SK-N-SH (cell line): ENCODE measurements around the gene GLIPR1L1. TPM values are rescaled to one million over a fixed set of nuclear protein-coding genes. Genes with fewer than 3 reads are reported as not detected.
A peak's percentile ranks its signal among the peaks of the same experiment; 100 is the strongest.

Experiments used
- CTCF ChIA-PET: fragments of 300-600, 350-600 bp; formaldehyde crosslinking; extraction: SDS; loops from one replicate; lab custom pipeline; 2021; lab: Yijun Ruan, JAX
- POLR2A ChIA-PET: fragments of 350-600 bp; sonication (Branson Sonifier 250); formaldehyde crosslinking; extraction: SDS; loops from one replicate; lab custom pipeline; 2020; ENCODE audit warnings: antibody characterized with exemption, inconsistent platforms; lab: Yijun Ruan, JAX
- DNase-seq: peaks from one replicate; pipeline ENCODE4 v3.0.0; 2012
- H2AFZ ChIP-seq: fragments of 200-600 bp; sonication (generic); 2 replicates; pipeline ENCODE4 v1.8.1; 2016; ENCODE audit warnings: antibody characterized with exemption, mild to moderate bottlenecking, low read depth
- H3F3A ChIP-seq: fragments of 200-600 bp; sonication (generic); replicated peaks from 2 replicates; pipeline ENCODE3; 2016; ENCODE audit warnings: antibody characterized with exemption, mild to moderate bottlenecking; ENCODE audit not compliant: insufficient read depth
- H3K27ac ChIP-seq, 2 experiments: fragments of 200-500 bp in 1 of 2; fragments of 200-600 bp in 1 of 2; sonication (Bioruptor generic) in 1 of 2; sonication (generic), shearing (Covaris generic) in 1 of 2; 2 replicates each; pipeline versions ENCODE4 v1.5.1 to v1.6.1; 2014 to 2016; ENCODE audit warnings: low read depth in 2 of 2, inconsistent platforms in 1 of 2, low read length in 1 of 2, mild to moderate bottlenecking in 1 of 2, mixed read lengths in 1 of 2
- H3K27me3 ChIP-seq: fragments of 200-600 bp; sonication (generic), shearing (Covaris generic); 2 replicates; pipeline ENCODE4 v1.6.1; 2016; ENCODE audit warnings: mixed run types; ENCODE audit not compliant: insufficient read depth
- H3K36me3 ChIP-seq, 2 experiments: fragments of 200-500 bp in 1 of 2; fragments of 200-600 bp in 1 of 2; sonication (Bioruptor generic) in 1 of 2; sonication (generic) in 1 of 2; replicated peaks in 1 of 2; 2 replicates each; pipeline versions ENCODE3 to v1.5.1; 2014 to 2016; ENCODE audit warnings: low read length in 1 of 2, mild to moderate bottlenecking in 1 of 2; ENCODE audit not compliant: insufficient read depth in 2 of 2, control insufficient read depth in 1 of 2
- H3K4me1 ChIP-seq, 2 experiments: fragments of 200-500 bp in 1 of 2; fragments of 200-600 bp in 1 of 2; sonication (Bioruptor generic) in 1 of 2; sonication (generic), shearing (Covaris generic) in 1 of 2; 2 replicates each; pipeline versions ENCODE4 v1.5.1 to v1.6.1; 2014 to 2016; ENCODE audit warnings: low read depth in 1 of 2, low read length in 1 of 2, mixed run types in 1 of 2; ENCODE audit not compliant: insufficient read depth in 2 of 2, control insufficient read depth in 1 of 2
- H3K4me2 ChIP-seq: fragments of 200-600 bp; sonication (generic), shearing (Covaris generic); 2 replicates; pipeline ENCODE4 v1.6.1; 2017; ENCODE audit warnings: mixed run types
- H3K4me3 ChIP-seq, 2 experiments: fragments of 200-500 bp in 1 of 2; fragments of 200-600 bp in 1 of 2; sonication (Bioruptor generic) in 1 of 2; sonication (generic), shearing (Covaris generic) in 1 of 2; 2 replicates each; pipeline versions ENCODE4 v1.5.1 to v1.8.1; 2014 to 2016; ENCODE audit warnings: low read depth in 2 of 2, inconsistent platforms in 1 of 2, low read length in 1 of 2, mild to moderate bottlenecking in 1 of 2, mixed read lengths in 1 of 2, moderate library complexity in 1 of 2
- H3K79me2 ChIP-seq: fragments of 200-600 bp; sonication (generic); 2 replicates; pipeline ENCODE4 v1.8.1; 2017; ENCODE audit warnings: mild to moderate bottlenecking; ENCODE audit not compliant: insufficient read depth
- H3K9ac ChIP-seq: fragments of 200-600 bp; sonication (generic); 2 replicates; pipeline ENCODE4 v1.6.1; 2017; ENCODE audit warnings: mixed run types
- H3K9me2 ChIP-seq: fragments of 200-600 bp; sonication (generic); 2 replicates; pipeline ENCODE4 v1.6.1; 2017; ENCODE audit warnings: mixed run types
- H3K9me3 ChIP-seq: fragments of 200-600 bp; sonication (generic); 2 replicates; pipeline ENCODE4 v1.6.1; 2017; ENCODE audit warnings: mixed run types, mild to moderate bottlenecking, moderate library complexity
- H4K20me1 ChIP-seq: fragments of 200-600 bp; sonication (generic); 2 replicates; pipeline ENCODE4 v1.6.1; 2017; ENCODE audit warnings: mild to moderate bottlenecking, mixed run types; ENCODE audit not compliant: insufficient read depth
- CHD2 ChIP-seq: fragments of 150-350 bp; IDR thresholded peaks from 2 replicates; pipeline ENCODE4 v1.6.1; 2018; ENCODE audit warnings: low read length; ENCODE audit not compliant: partially characterized antibody
- ELF1 ChIP-seq: IDR thresholded peaks from 2 replicates; pipeline ENCODE4 v1.4.0; 2012
- FOXJ3 ChIP-seq: sonication (generic); formaldehyde crosslinking; IDR thresholded peaks from 2 replicates; pipeline ENCODE4 v1.5.1; 2020; ENCODE audit warnings: mild to moderate bottlenecking, missing genetic modification reagents
- FOXM1 ChIP-seq: IDR thresholded peaks from 2 replicates; pipeline ENCODE4 v1.4.0; 2012; ENCODE audit warnings: low read depth, mild to moderate bottlenecking
- IRF3 ChIP-seq: fragments of 150-350 bp; IDR thresholded peaks from 2 replicates; pipeline ENCODE4 v1.6.1; 2016; ENCODE audit warnings: mild to moderate bottlenecking, low read depth, low read length
- JUND ChIP-seq: IDR thresholded peaks from 2 replicates; pipeline ENCODE4 v1.4.0; 2012
- MEF2A ChIP-seq: IDR thresholded peaks from 2 replicates; pipeline ENCODE4 v1.4.0; 2012; ENCODE audit warnings: low read depth, borderline replicate concordance
- NRF1 ChIP-seq: IDR thresholded peaks from 2 replicates; pipeline ENCODE4 v1.6.1; 2012; ENCODE audit warnings: low read depth, mild to moderate bottlenecking, low read length
- PBX3 ChIP-seq: IDR thresholded peaks from 2 replicates; pipeline ENCODE4; 2012
- POLR2AphosphoS5 ChIP-seq: IDR thresholded peaks from 2 replicates; pipeline ENCODE4 v1.6.1; 2012; ENCODE audit warnings: low read depth, low read length
- RAD21 ChIP-seq: IDR thresholded peaks from 2 replicates; pipeline ENCODE4 v1.6.1; 2012; ENCODE audit warnings: mild to moderate bottlenecking, low read length
- REST ChIP-seq: IDR thresholded peaks from 2 replicates; pipeline ENCODE4 v1.6.1; 2012; ENCODE audit warnings: mild to moderate bottlenecking, low read depth, low read length, moderate library complexity
- RXRA ChIP-seq: IDR thresholded peaks from 2 replicates; pipeline ENCODE4 v1.4.0; 2012; ENCODE audit warnings: low read depth, mild to moderate bottlenecking, borderline replicate concordance
- SIN3A ChIP-seq: IDR thresholded peaks from 2 replicates; pipeline ENCODE4 v1.6.1; 2012; ENCODE audit warnings: low read depth, mild to moderate bottlenecking, low read length, moderate library complexity, borderline replicate concordance
- SMC3 ChIP-seq: IDR thresholded peaks from 2 replicates; pipeline ENCODE4 v1.6.1; 2012; ENCODE audit warnings: low read depth, low read length, improper control_type of control experiment
- TAF1 ChIP-seq: IDR thresholded peaks from 2 replicates; pipeline ENCODE4 v1.6.1; 2012; ENCODE audit warnings: low read depth, mild to moderate bottlenecking, low read length, moderate library complexity, borderline replicate concordance
- TCF12 ChIP-seq: IDR thresholded peaks from 2 replicates; pipeline ENCODE4 v1.4.0; 2012
- TEAD4 ChIP-seq: IDR thresholded peaks from 2 replicates; pipeline ENCODE4 v1.4.0; 2012; ENCODE audit warnings: mild to moderate bottlenecking, borderline replicate concordance; ENCODE audit not compliant: insufficient read depth
- USF2 ChIP-seq: fragments of 150-350 bp; IDR thresholded peaks from 2 replicates; pipeline ENCODE4 v1.6.1; 2017; ENCODE audit warnings: antibody characterized with exemption, low read length, low read depth, borderline replicate concordance
- YY1 ChIP-seq: IDR thresholded peaks from 2 replicates; pipeline ENCODE4 v1.4.0; 2012; ENCODE audit warnings: low read depth, mild to moderate bottlenecking
- WGBS: methylation state at CpG from one replicate; pipeline ENCODE4 v1.1.6; 2017; ENCODE audit warnings: low lambda C conversion rate; 5-methylcytosine and 5-hydroxymethylcytosine counted together
- polyA plus RNA-seq, 3 experiments: library from polyadenylated mRNA; depleted of rRNA; stranded (reverse); fragments of >200 nt; gene quantifications; 2 replicates each; pipeline ENCODE4 v1.2.3, GENCODE V29; 2012

Gene GLIPR1L1
- polyA plus RNA-seq, 1 of the 3 experiments (the other 2 are of a cell fraction): not detected

GRCh38 chr12:75311369-75311768, 23.1 kb upstream of the GLIPR1L1 start:
- CTCF ChIA-PET: interaction anchor here (1.3 kb wide), 1 partner anchor 8 kb away, joined by 4 read pairs; no protein-coding TSS in a partner anchor
- no peaks in the 10 kb centered on the region for H3K36me3 ChIP-seq
- no peak for DNase-seq
- H3K4me1 ChIP-seq: peaks cover 0 to 13% of the 10 kb centered on the region in 2 experiments; a peak in 2 of 4 replicates
- no peaks in the 10 kb centered on the region for H3F3A ChIP-seq
- TF ChIP-seq REST (no peak), PBX3 (no peak), CHD2 (no peak), YY1 (no peak), JUND (no peak)
- TF ChIP-seq, all 33 proteins: peak for 0
- no peak overlapping the region for H2AFZ ChIP-seq
- H4K20me1 ChIP-seq: no peaks in the 10 kb centered on the region
- no peaks in the 10 kb centered on the region for H3K9me2 ChIP-seq
- no peak overlapping the region for H3K4me2 ChIP-seq
- no peak overlapping the region for H3K9ac ChIP-seq
- no peaks in the 10 kb centered on the region for H3K9me3 ChIP-seq
- no peaks in the 10 kb centered on the region for H3K27me3 ChIP-seq
- H3K79me2 ChIP-seq: no peaks in the 10 kb centered on the region
- no peak overlapping the region for H3K27ac ChIP-seq
- POLR2A ChIA-PET: no interaction called here
- no peak overlapping the region for H3K4me3 ChIP-seq
- WGBS: 60% methylated on average over 3 of the region's 3 CpGs

GRCh38 chr12:75315518-75315917, 19.0 kb upstream of the GLIPR1L1 start:
- Histone ChIP-seq H4K20me1 (no peaks in the 10 kb centered on the region), H3K4me3 (no peak overlapping the region), H3K79me2 (no peaks in the 10 kb centered on the region), H3K9me3 (no peaks in the 10 kb centered on the region), H3K36me3 (peaks cover 0 to 3% of the 10 kb centered on the region in 2 experiments), H3K4me2 (peak overlapping the region; percentile 8; the same call in 1 of the 2 replicates), H3K4me1 (peaks cover 0 to 13% of the 10 kb centered on the region in 2 experiments; a peak in 2 of 4 replicates), H3K27me3 (no peaks in the 10 kb centered on the region), H3K9ac (no peak overlapping the region), H3F3A (no peaks in the 10 kb centered on the region), H3K9me2 (no peaks in the 10 kb centered on the region), H2AFZ (no peak overlapping the region), H3K27ac (peak overlapping the region in 1 of 2 experiments; percentile 32; a peak in 3 of 4 replicates)
- ChIA-PET CTCF (interaction anchor here (1.3 kb wide), 1 partner anchor 169 kb away, joined by 3 read pairs; no protein-coding TSS in a partner anchor), POLR2A (no interaction called here)
- no peak for DNase-seq
- TF ChIP-seq PBX3 (peak; percentile 71), SIN3A (no peak), TAF1 (no peak), POLR2AphosphoS5 (no peak), RXRA (peak; percentile 38; the same call in 1 of the 2 replicates), ELF1 (no peak), IRF3 (no peak), MEF2A (no peak), TEAD4 (peak; percentile 83; the same call in 1 of the 2 replicates), TCF12 (peak; percentile 76), CHD2 (no peak), USF2 (no peak), NRF1 (no peak), FOXJ3 (CRISPR knock-in tag) (no peak), JUND (peak; percentile 61), FOXM1 (no peak), SMC3 (no peak), RAD21 (no peak)
